Endothelial cell of umbilical vein (primary cell): Measurements from ENCODE around the gene CHP1. TPM values are rescaled to one million over a fixed set of nuclear protein-coding genes. Genes with fewer than 3 reads are reported as not detected.

Source experiments
- BruUV-seq: library from RNA; stranded (reverse); fragments of 400-500 nt; replicated peaks from 2 replicates; lab custom pipeline; 2021; lab: Mats Ljungman, UMichigan
- CTCF ChIA-PET: fragments of 300-600, 350-600 bp; sonication (Branson Sonifier 250); formaldehyde crosslinking; loops from one replicate; lab custom pipeline; 2021; ENCODE audit warnings: antibody characterized with exemption, inconsistent platforms; lab: Charles Lee
- POLR2A ChIA-PET: fragments of 300-600, 350-600 bp; sonication (Branson Sonifier 250); formaldehyde crosslinking; loops from one replicate; lab custom pipeline; 2021; ENCODE audit warnings: antibody characterized with exemption, inconsistent platforms; lab: Charles Lee
- DNase-seq: peaks from one replicate; pipeline ENCODE4 v3.0.0-alpha.2; 2011; ENCODE audit warnings: low read depth, low spot score
- FAIRE-seq: peaks from 2 replicates; lab custom pipeline; 2011; peaks lifted over from hg19 to GRCh38; lab: Jason Lieb, UNC
- H2AFZ ChIP-seq: 2 replicates; pipeline ENCODE4 v1.6.0; 2012; ENCODE audit warnings: low read depth, low read length, control low read depth, inconsistent platforms
- H3K27ac ChIP-seq: 2 replicates; pipeline ENCODE4 v1.5.1; 2011; ENCODE audit warnings: low read depth, mild to moderate bottlenecking, control low read depth, low read length, moderate library complexity; ENCODE audit not compliant: insufficient read depth
- H3K27me3 ChIP-seq, 2 experiments: 2 replicates each; pipeline versions ENCODE4 v1.6.0 to v1.6.1; 2011; ENCODE audit warnings: low read length in 2 of 2, mixed read lengths in 1 of 2; ENCODE audit not compliant: control insufficient read depth in 2 of 2, insufficient read depth in 2 of 2
- H3K36me3 ChIP-seq, 2 experiments: 2 replicates in 1 of 2; 3 replicates in 1 of 2; pipeline ENCODE4 v1.5.1; 2011; ENCODE audit warnings: low read length in 2 of 2, mild to moderate bottlenecking in 1 of 2, moderate library complexity in 1 of 2; ENCODE audit not compliant: control insufficient read depth in 2 of 2, insufficient read depth in 2 of 2; ENCODE audit errors: extremely low read depth in 1 of 2
- H3K4me1 ChIP-seq: 3 replicates; pipeline ENCODE4 v1.5.1; 2011; ENCODE audit warnings: mild to moderate bottlenecking, low read length; ENCODE audit not compliant: control insufficient read depth, insufficient read depth; ENCODE audit errors: extremely low read depth
- H3K4me2 ChIP-seq: 2 replicates; pipeline ENCODE4 v1.6.1; 2011; ENCODE audit warnings: low read length, control low read depth, mixed read lengths; ENCODE audit not compliant: insufficient read depth
- H3K4me3 ChIP-seq, 3 experiments: fragments of 200-600 bp in 1 of 3; sonication (generic), shearing (Covaris generic) in 1 of 3; replicated peaks in 1 of 3; 2 replicates each; pipeline ENCODE4 v1.5.1; 2011 to 2016; ENCODE audit warnings: control low read depth in 3 of 3, low read length in 3 of 3, mild to moderate bottlenecking in 2 of 3, inconsistent platforms in 1 of 3, low read depth in 1 of 3, moderate library complexity in 1 of 3; ENCODE audit not compliant: insufficient read depth in 1 of 3
- H3K79me2 ChIP-seq: 2 replicates; pipeline ENCODE4 v1.6.0; 2012; ENCODE audit warnings: low read length, inconsistent platforms; ENCODE audit not compliant: control insufficient read depth, insufficient read depth
- H3K9ac ChIP-seq: replicated peaks from 2 replicates; pipeline ENCODE3; 2011; ENCODE audit warnings: low read length, control low read depth; ENCODE audit not compliant: insufficient read depth; ENCODE audit errors: extremely low read depth
- H3K9me1 ChIP-seq: replicated peaks from 3 replicates; pipeline ENCODE4 v1.6.0; 2011; ENCODE audit warnings: mild to moderate bottlenecking, low read length; ENCODE audit not compliant: control insufficient read depth, insufficient read depth; ENCODE audit errors: extremely low read depth
- H3K9me3 ChIP-seq: replicated peaks from 2 replicates; pipeline ENCODE4 v1.5.1; 2012; ENCODE audit warnings: low read length, inconsistent platforms; ENCODE audit not compliant: control insufficient read depth, insufficient read depth
- H4K20me1 ChIP-seq: replicated peaks from 2 replicates; pipeline ENCODE3; 2011; ENCODE audit warnings: mild to moderate bottlenecking, low read length; ENCODE audit not compliant: control insufficient read depth, insufficient read depth; ENCODE audit errors: extremely low read depth
- CTCF ChIP-seq, 2 donors: IDR thresholded peaks; 1 replicate in 1 of 2; 2 replicates in 1 of 2; pipeline ENCODE4 v1.5.1; 2011; ENCODE audit warnings: low read length in 2 of 2, mild to moderate bottlenecking in 2 of 2, moderate library complexity in 2 of 2, control low read depth in 1 of 2, inconsistent platforms in 1 of 2, low read depth in 1 of 2; ENCODE audit not compliant: insufficient read depth in 1 of 2; ENCODE audit errors: extremely low read depth in 1 of 2
- EZH2 ChIP-seq: IDR thresholded peaks from 2 replicates; pipeline ENCODE4 v1.6.1; 2012; ENCODE audit warnings: borderline replicate concordance, low read depth, mild to moderate bottlenecking, moderate library complexity, low read length, inconsistent platforms; ENCODE audit not compliant: severe bottlenecking
- FOS ChIP-seq: IDR thresholded peaks from 2 replicates; pipeline ENCODE4 v1.6.1; 2011; ENCODE audit warnings: mild to moderate bottlenecking, low read length, moderate library complexity, borderline replicate concordance; ENCODE audit not compliant: insufficient read depth
- GATA2 ChIP-seq: IDR thresholded peaks from 2 replicates; pipeline ENCODE4 v1.7.0; 2011; ENCODE audit warnings: low read depth, mild to moderate bottlenecking, moderate library complexity, mixed read lengths, low read length; ENCODE audit not compliant: insufficient read length, insufficient read depth
- JUN ChIP-seq: IDR thresholded peaks from 2 replicates; pipeline ENCODE4 v1.6.1; 2011; ENCODE audit warnings: borderline replicate concordance, low read depth; ENCODE audit not compliant: insufficient read length, insufficient read depth
- MAX ChIP-seq: IDR thresholded peaks from 2 replicates; pipeline ENCODE4 v1.6.1; 2011; ENCODE audit not compliant: insufficient read depth, insufficient read length
- MYC ChIP-seq: IDR thresholded peaks from one replicate; pipeline ENCODE4 v1.6.1; 2011; ENCODE audit warnings: mild to moderate bottlenecking, low read depth, low read length
- POLR2A ChIP-seq: IDR thresholded peaks from 2 replicates; pipeline ENCODE4 v1.6.1; 2012; ENCODE audit warnings: low read depth, mild to moderate bottlenecking, control low read depth, low read length
- POLR2AphosphoS5 ChIP-seq: IDR thresholded peaks from 2 replicates; pipeline ENCODE4 v1.6.1; 2012; ENCODE audit warnings: low read depth, mild to moderate bottlenecking, control low read depth, low read length, moderate library complexity; ENCODE audit not compliant: insufficient read depth
- dilution Hi-C: fragments of 300-500 bp; cut with MboI; formaldehyde crosslinking; loops from one replicate; pipeline ENCODE4 v1.15.0; 2019; ENCODE audit warnings: low sequenced_read_pairs; ENCODE audit not compliant: extremely low pct_ligation_motif_present
- intact Hi-C: fragments of 100-400 bp; cut with micrococcal nuclease; formaldehyde crosslinking; loops from one replicate; pipeline ENCODE4 v1.10.0; 2022
- polyA plus RNA-seq, 4 experiments: library from polyadenylated mRNA; depleted of rRNA in 3 of 4; stranded (reverse) in 3 of 4; unstranded in 1 of 4; fragments of >200 nt; gene quantifications; 2 replicates each; pipeline versions ENCODE4 v1.2.1 to v1.2.3, GENCODE V29; 2011 to 2012; ENCODE audit warnings: missing spikeins in 1 of 4
- total RNA-seq: library from RNA; stranded (reverse); gene quantifications from 2 replicates; pipeline ENCODE4 v1.2.3, GENCODE V29; 2021

CHP1 gene
- total and polyA plus RNA-seq, 2 donors (not counting 3 experiments of a cell fraction or from before 2014, with no cell fraction given): 49.1 to 96.2 TPM

GRCh38 chr15:41286665-41287333 is 55.7 kb downstream of the CHP1 start:
- Histone ChIP-seq H3K4me1 (peaks cover 6% of the 10 kb centered on the region), H2AFZ (no peak overlapping the region), H3K27ac (no peak overlapping the region), H3K9me1 (no peaks in the 10 kb centered on the region), H3K9me3 (no peaks in the 10 kb centered on the region), H3K4me2 (no peak overlapping the region), H4K20me1 (no peaks in the 10 kb centered on the region), H3K36me3 (peaks cover 10 to 21% of the 10 kb centered on the region in 2 experiments), H3K27me3 (no peaks in the 10 kb centered on the region), H3K4me3 (no peak overlapping the region), H3K79me2 (peaks cover 49% of the 10 kb centered on the region), H3K9ac (no peak overlapping the region)
- no peak for TF ChIP-seq MYC
- no peak for TF ChIP-seq FOS
- no peak for TF ChIP-seq MAX
- no peak for TF ChIP-seq JUN
- no peak for TF ChIP-seq GATA2
- TF ChIP-seq CTCF (IDR thresholded peaks at IDR 0.05; ENCODE audit: extremely low read depth in 1 of 2, insufficient read depth in 1 of 2, low read depth in 1 of 2, low read length in 2 of 2): no peak
- TF ChIP-seq POLR2AphosphoS5: no peak
- TF ChIP-seq POLR2A: no peak
- TF ChIP-seq EZH2: no peak
- ChIA-PET POLR2A (no interaction called here), CTCF (interaction anchor here (0.6 to 2.0 kb wide), 2 partner anchors 46 to 381 kb away, joined by 3 to 7 read pairs; partner anchors contain the start of genes NUSAP1 and OIP5)
- intact Hi-C loops: no loop called here
- DNase-seq (no peak), FAIRE-seq (no peak)
- dilution Hi-C loops: no loop called here
- no TSS peak for BruUV-seq
